Endodermal cell (in vitro differentiated cells): Measurements from ENCODE around the gene KCNK7. TPM values are rescaled to one million over a fixed set of nuclear protein-coding genes. Genes with fewer than 3 reads are reported as not detected.

Experiments used
- DNase-seq: peaks from one replicate; pipeline ENCODE4 v3.0.0-alpha.2; 2017
- H3K27ac ChIP-seq: 2 replicates; pipeline ENCODE4 v1.5.1; 2013; ENCODE audit warnings: mild to moderate bottlenecking, low read depth, low read length, moderate library complexity
- H3K27me3 ChIP-seq: 2 replicates; pipeline ENCODE4 v1.6.1; 2013; ENCODE audit warnings: mild to moderate bottlenecking, low read length, moderate library complexity; ENCODE audit not compliant: insufficient read depth, control insufficient read depth, poor library complexity, severe bottlenecking
- H3K36me3 ChIP-seq: 2 replicates; pipeline ENCODE4 v1.7.0; 2013; ENCODE audit warnings: mild to moderate bottlenecking, low read length, moderate library complexity; ENCODE audit not compliant: control insufficient read depth, insufficient read depth
- H3K4me1 ChIP-seq: one replicate; pipeline ENCODE4 v1.7.0; 2013; ENCODE audit warnings: low read length; ENCODE audit not compliant: control insufficient read depth, insufficient read depth
- H3K4me3 ChIP-seq: 2 replicates; pipeline ENCODE4 v1.5.1; 2013; ENCODE audit warnings: mild to moderate bottlenecking, low read length, moderate library complexity
- H3K9ac ChIP-seq: 2 replicates; pipeline ENCODE4 v1.6.1; 2013; ENCODE audit warnings: mild to moderate bottlenecking, low read length, moderate library complexity; ENCODE audit not compliant: poor library complexity, severe bottlenecking; ENCODE audit errors: extremely low read depth
- H3K9me3 ChIP-seq: 2 replicates; pipeline ENCODE4 v1.6.1; 2013; ENCODE audit warnings: mild to moderate bottlenecking, low read length, moderate library complexity; ENCODE audit not compliant: control insufficient read depth
- H3K27ac Mint-ChIP-seq: 2 replicates; pipeline ENCODE4 v1.8.0; 2020; ENCODE audit warnings: mixed read lengths
- H3K27me3 Mint-ChIP-seq: 2 replicates; pipeline ENCODE4 v1.8.0; 2021; ENCODE audit warnings: mild to moderate bottlenecking, mixed read lengths; ENCODE audit not compliant: insufficient read depth
- H3K36me3 Mint-ChIP-seq: 2 replicates; pipeline ENCODE4 v1.8.0; 2020; ENCODE audit warnings: low read depth, mixed read lengths
- H3K4me1 Mint-ChIP-seq: 2 replicates; pipeline ENCODE4 v1.8.0; 2020; ENCODE audit warnings: mixed read lengths
- H3K4me3 Mint-ChIP-seq: 2 replicates; pipeline ENCODE4 v1.8.0; 2020; ENCODE audit warnings: mild to moderate bottlenecking, moderate library complexity, mixed read lengths
- H3K9me3 Mint-ChIP-seq: 2 replicates; pipeline ENCODE4 v1.8.0; 2020; ENCODE audit warnings: mild to moderate bottlenecking, mixed read lengths
- CTCF ChIP-seq: fragments of 200-600 bp; sonication (generic); conservative IDR thresholded peaks from 2 replicates; pipeline ENCODE4 v1.5.0; 2021; ENCODE audit warnings: antibody characterized with exemption, mild to moderate bottlenecking
- WGBS, 2 experiments: methylation state at CpG; one replicate each; pipeline versions ENCODE4 v1.1.5 to v1.1.7; 2013; ENCODE audit warnings: missing lambda C conversion rate in 2 of 2, mixed read lengths in 1 of 2; ENCODE audit not compliant: insufficient coverage in 1 of 2, insufficient read length in 1 of 2; 5-methylcytosine and 5-hydroxymethylcytosine counted together
- total RNA-seq, 2 donors: library from RNA; stranded (reverse); fragmentation: NEBNext Ultra II Directional in 1 of 2; extraction: Animal tissue kit (Norgen Biotek cat#: 25700) in 1 of 2; gene quantifications; 2 replicates in 1 of 2; 3 replicates in 1 of 2; pipeline ENCODE4 v1.2.1, GENCODE V29; 2021

KCNK7 gene
- total RNA-seq, 2 donors from 2014 or later, result 1.2 TPM; not detected in 1

GRCh38 chr11:65589444-65590239, 6.0 kb downstream of the KCNK7 start:
- Histone ChIP-seq H3K27ac (no peak overlapping the region), H3K4me3 (no peak overlapping the region), H3K4me1 (no peaks in the 10 kb centered on the region), H3K9ac (no peak overlapping the region), H3K36me3 (no peaks in the 10 kb centered on the region), H3K9me3 (no peaks in the 10 kb centered on the region), H3K27me3 (peaks cover 51% of the 10 kb centered on the region)
- peaks cover 2% of the 10 kb centered on the region for H3K4me1 Mint-ChIP-seq
- peaks cover 87% of the 10 kb centered on the region for H3K27me3 Mint-ChIP-seq
- TF ChIP-seq CTCF, result no peak
- WGBS, 2 experiments, result 67 to 85% methylated on average over 1 to 9 of the region's 9 CpGs
- no peak overlapping the region for H3K27ac Mint-ChIP-seq
- no peaks in the 10 kb centered on the region for H3K36me3 Mint-ChIP-seq
- DNase-seq, result no peak
- no peak overlapping the region for H3K4me3 Mint-ChIP-seq
- H3K9me3 Mint-ChIP-seq, result no peaks in the 10 kb centered on the region

DNA sequence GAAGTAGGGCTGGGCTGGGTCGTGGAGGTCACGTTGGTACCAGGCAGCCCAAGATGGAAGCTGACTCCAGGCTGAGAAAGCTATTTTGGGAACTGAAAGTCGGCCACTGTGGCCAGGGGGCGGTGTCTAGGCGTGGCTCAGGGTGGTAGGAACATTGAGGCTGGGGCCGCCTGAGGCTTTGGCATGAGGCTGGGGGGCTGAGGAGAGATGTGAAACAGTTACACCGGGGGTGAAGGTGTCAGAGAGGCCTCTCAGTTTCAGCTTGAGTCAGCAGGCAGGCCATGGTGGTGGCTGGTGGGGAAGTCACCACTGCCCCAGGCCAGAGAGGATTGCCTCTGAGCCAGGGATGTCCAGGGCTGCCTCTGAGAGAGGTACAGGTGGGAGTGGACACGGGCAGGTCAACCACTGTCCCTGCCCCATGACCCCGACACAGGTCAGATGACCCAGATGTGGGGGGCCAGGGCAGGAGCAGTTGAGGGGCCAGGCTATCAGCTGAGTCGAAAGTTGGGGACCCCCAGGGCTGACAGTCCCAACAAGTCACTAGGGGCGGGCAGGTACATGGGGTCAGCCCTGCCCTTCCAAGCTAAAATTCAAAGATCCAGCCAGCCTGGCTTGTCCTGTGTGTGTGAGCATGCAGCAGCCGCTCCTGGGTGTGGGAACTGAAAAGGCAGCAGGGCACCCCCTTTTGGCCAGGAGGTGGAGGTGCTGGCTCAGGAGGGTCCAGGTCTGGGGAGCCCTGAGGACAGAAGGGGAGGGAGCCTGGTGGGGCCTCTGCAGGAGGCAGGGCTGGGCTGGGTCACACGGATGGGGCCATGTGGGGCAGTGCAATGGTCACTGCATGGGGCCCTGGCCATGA, 7.2 kb downstream of the KCNK7 start:
- H3K4me1 ChIP-seq, result no peaks in the 10 kb centered on the region
- WGBS, 2 experiments, result 71 to 88% methylated on average over 10 to 13 of the region's 13 CpGs
- H3K27me3 Mint-ChIP-seq, result peaks cover 88% of the 10 kb centered on the region
- H3K4me3 Mint-ChIP-seq, result no peak overlapping the region
- no peak overlapping the region for H3K27ac ChIP-seq
- H3K27me3 ChIP-seq, result peaks cover 59% of the 10 kb centered on the region
- peaks cover 2% of the 10 kb centered on the region for H3K4me1 Mint-ChIP-seq
- no peaks in the 10 kb centered on the region for H3K36me3 ChIP-seq
- no peak overlapping the region for H3K9ac ChIP-seq
- no peaks in the 10 kb centered on the region for H3K9me3 ChIP-seq
- no peak overlapping the region for H3K27ac Mint-ChIP-seq
- H3K9me3 Mint-ChIP-seq, result no peaks in the 10 kb centered on the region
- H3K36me3 Mint-ChIP-seq, result no peaks in the 10 kb centered on the region
- H3K4me3 ChIP-seq, result no peak overlapping the region
- peak; percentile 89 for DNase-seq
- peak; percentile 74 for TF ChIP-seq CTCF

GRCh38 chr11:65586676-65587075, 8.9 kb downstream of the KCNK7 start:
- Mint-ChIP-seq H3K4me3 (no peak overlapping the region), H3K27ac (no peak overlapping the region), H3K36me3 (no peaks in the 10 kb centered on the region), H3K4me1 (peaks cover 2% of the 10 kb centered on the region), H3K27me3 (peaks cover 93% of the 10 kb centered on the region), H3K9me3 (no peaks in the 10 kb centered on the region)
- H3K27ac ChIP-seq, result no peak overlapping the region
- H3K4me3 ChIP-seq, result no peak overlapping the region
- H3K9ac ChIP-seq, result no peak overlapping the region
- TF ChIP-seq CTCF, result no peak
- H3K36me3 ChIP-seq, result no peaks in the 10 kb centered on the region
- 80 to 83% methylated on average over 1 to 2 of the region's 2 CpGs for WGBS, 2 experiments
- H3K4me1 ChIP-seq, result no peaks in the 10 kb centered on the region
- H3K27me3 ChIP-seq, result peaks cover 65% of the 10 kb centered on the region
- no peaks in the 10 kb centered on the region for H3K9me3 ChIP-seq
- DNase-seq, result peak; percentile 71
